H1 (cell line): ENCODE measurements around the gene OR2A25. TPM values are rescaled to one million over a fixed set of nuclear protein-coding genes. Genes with fewer than 3 reads are reported as not detected.

Source experiments
- CTCF ChIA-PET: fragments of 300-600 bp; sonication (Branson Sonifier 250); formaldehyde crosslinking; loops from one replicate; lab custom pipeline; 2021; ENCODE audit not compliant: partially characterized antibody; lab: Charles Lee
- POLR2A ChIA-PET: fragments of 300-600 bp; sonication (Branson Sonifier 250); formaldehyde crosslinking; loops from one replicate; lab custom pipeline; 2021; ENCODE audit warnings: inconsistent platforms; ENCODE audit not compliant: partially characterized antibody; lab: Charles Lee
- DNase-seq, 2 experiments: peaks; one replicate each; pipeline versions ENCODE4 v3.0.0 to v3.0.0-alpha.2; 2010 to 2022; ENCODE audit warnings: low spot score in 2 of 2, low read depth in 1 of 2, mixed read lengths in 1 of 2
- FAIRE-seq: peaks from 2 replicates; lab custom pipeline; 2011; peaks lifted over from hg19 to GRCh38; lab: Jason Lieb, UNC
- H2AFZ ChIP-seq: 2 replicates; pipeline ENCODE4 v1.8.1; 2012; ENCODE audit warnings: low read length, inconsistent platforms
- H2AK5ac ChIP-seq: 2 replicates; pipeline ENCODE4 v1.6.1; 2013; ENCODE audit warnings: low read depth, low read length
- H2BK120ac ChIP-seq: replicated peaks from 2 replicates; pipeline ENCODE3; 2013; ENCODE audit warnings: low read depth, low read length, inconsistent platforms
- H2BK12ac ChIP-seq: 2 replicates; pipeline ENCODE4 v1.6.1; 2013; ENCODE audit warnings: low read depth, low read length
- H2BK15ac ChIP-seq: 2 replicates; pipeline ENCODE4 v1.6.1; 2013; ENCODE audit warnings: low read length
- H2BK20ac ChIP-seq: 2 replicates; pipeline ENCODE4 v1.6.1; 2013; ENCODE audit warnings: low read length
- H2BK5ac ChIP-seq: 2 replicates; pipeline ENCODE4 v1.6.1; 2013; ENCODE audit warnings: low read depth, low read length
- H3K14ac ChIP-seq: 2 replicates; pipeline ENCODE4 v1.6.1; 2013; ENCODE audit warnings: inconsistent platforms; ENCODE audit not compliant: insufficient read length
- H3K18ac ChIP-seq: 2 replicates; pipeline ENCODE4 v1.6.1; 2013; ENCODE audit warnings: low read length; ENCODE audit errors: extremely low read depth
- H3K23ac ChIP-seq: 2 replicates; pipeline ENCODE4 v1.6.1; 2013; ENCODE audit warnings: inconsistent platforms; ENCODE audit not compliant: insufficient read length
- H3K23me2 ChIP-seq: 2 replicates; pipeline ENCODE4 v1.6.1; 2013; ENCODE audit warnings: low read depth, low read length
- H3K27ac ChIP-seq: 2 replicates; pipeline ENCODE4 v1.6.1; 2011; ENCODE audit warnings: low read depth, low read length, inconsistent platforms
- H3K27me3 ChIP-seq, 4 experiments: replicated peaks in 1 of 4; 1 replicate in 1 of 4; 2 replicates in 3 of 4; pipeline versions ENCODE4 v1.6.1 to v1.8.1; 2011 to 2013; ENCODE audit warnings: low read length in 3 of 4, mild to moderate bottlenecking in 3 of 4, inconsistent platforms in 2 of 4, mixed read lengths in 2 of 4, moderate library complexity in 1 of 4; ENCODE audit not compliant: control insufficient read depth in 3 of 4, insufficient read depth in 3 of 4; ENCODE audit errors: extremely low read depth in 1 of 4
- H3K36me3 ChIP-seq, 4 experiments: 2 replicates each; pipeline versions ENCODE4 v1.6.1 to v1.8.1; 2011 to 2013; ENCODE audit warnings: mild to moderate bottlenecking in 4 of 4, low read length in 3 of 4, moderate library complexity in 2 of 4, control low read depth in 1 of 4, inconsistent platforms in 1 of 4; ENCODE audit not compliant: insufficient read depth in 4 of 4, control insufficient read depth in 2 of 4
- H3K4ac ChIP-seq: replicated peaks from 2 replicates; pipeline ENCODE3; 2013; ENCODE audit warnings: low read length, low read depth, mixed read lengths, inconsistent platforms; ENCODE audit not compliant: insufficient read length
- H3K4me1 ChIP-seq, 4 experiments: replicated peaks in 1 of 4; 1 replicate in 1 of 4; 2 replicates in 3 of 4; pipeline versions ENCODE4 v1.6.1 to v1.8.1; 2011 to 2013; ENCODE audit warnings: low read length in 3 of 4, inconsistent platforms in 2 of 4, mixed read lengths in 1 of 4; ENCODE audit not compliant: insufficient read depth in 4 of 4, control insufficient read depth in 3 of 4
- H3K4me2 ChIP-seq, 2 experiments: 2 replicates each; pipeline versions ENCODE4 v1.6.1 to v1.8.1; 2011 to 2013; ENCODE audit warnings: low read depth in 2 of 2, low read length in 2 of 2, control low read depth in 1 of 2, inconsistent platforms in 1 of 2, mild to moderate bottlenecking in 1 of 2; ENCODE audit not compliant: insufficient read depth in 1 of 2
- H3K4me3 ChIP-seq, 4 experiments: fragments of 200-600, 300-600 bp in 1 of 4; sonication (generic), shearing (Covaris generic), sonication (Bioruptor Twin) in 1 of 4; 2 replicates each; pipeline versions ENCODE4 v1.5.1 to v1.8.1; 2011 to 2016; ENCODE audit warnings: low read length in 4 of 4, low read depth in 3 of 4, control low read depth in 2 of 4, inconsistent platforms in 2 of 4, mild to moderate bottlenecking in 2 of 4, mixed read lengths in 1 of 4, moderate library complexity in 1 of 4; ENCODE audit not compliant: insufficient read depth in 2 of 4; ENCODE audit errors: extremely low read depth in 1 of 4
- H3K56ac ChIP-seq: replicated peaks from 2 replicates; pipeline ENCODE3; 2013; ENCODE audit warnings: low read depth, mild to moderate bottlenecking, mixed read lengths, low read length, inconsistent platforms; ENCODE audit not compliant: insufficient read length
- H3K79me1 ChIP-seq: 2 replicates; pipeline ENCODE4 v1.6.1; 2013; ENCODE audit warnings: low read depth, low read length, control low read depth
- H3K79me2 ChIP-seq, 2 experiments: 2 replicates each; pipeline versions ENCODE4 v1.6.1 to v1.8.1; 2012 to 2013; ENCODE audit warnings: low read length in 2 of 2, mild to moderate bottlenecking in 2 of 2, inconsistent platforms in 1 of 2; ENCODE audit not compliant: insufficient read depth in 2 of 2, control insufficient read depth in 1 of 2
- H3K9ac ChIP-seq, 4 experiments: replicated peaks in 1 of 4; 1 replicate in 1 of 4; 2 replicates in 3 of 4; pipeline versions ENCODE4 v1.6.1 to v1.8.1; 2011 to 2013; ENCODE audit warnings: low read depth in 3 of 4, low read length in 3 of 4, control low read depth in 2 of 4, mild to moderate bottlenecking in 2 of 4, moderate library complexity in 2 of 4, inconsistent platforms in 1 of 4; ENCODE audit errors: extremely low read depth in 1 of 4
- H3K9me3 ChIP-seq, 2 experiments: 2 replicates each; pipeline versions ENCODE4 v1.6.1 to v1.8.1; 2012 to 2013; ENCODE audit warnings: mild to moderate bottlenecking in 2 of 2, moderate library complexity in 2 of 2, control low read depth in 1 of 2, inconsistent platforms in 1 of 2, low read depth in 1 of 2, low read length in 1 of 2, mixed read lengths in 1 of 2; ENCODE audit not compliant: insufficient read depth in 2 of 2
- H4K20me1 ChIP-seq, 2 experiments: replicated peaks in 1 of 2; 2 replicates each; pipeline versions ENCODE3 to v1.8.1; 2011 to 2013; ENCODE audit warnings: inconsistent platforms in 2 of 2, low read length in 2 of 2, mild to moderate bottlenecking in 1 of 2; ENCODE audit not compliant: insufficient read depth in 2 of 2, control insufficient read depth in 1 of 2
- H4K5ac ChIP-seq: 2 replicates; pipeline ENCODE4 v1.6.1; 2013; ENCODE audit warnings: low read length, low read depth, mixed read lengths, inconsistent platforms; ENCODE audit not compliant: insufficient read length
- H4K8ac ChIP-seq: 2 replicates; pipeline ENCODE4 v1.8.0; 2013; ENCODE audit warnings: mild to moderate bottlenecking, moderate library complexity, low read length, inconsistent platforms; ENCODE audit not compliant: insufficient read depth; ENCODE audit errors: extremely low read depth
- H4K91ac ChIP-seq: replicated peaks from 2 replicates; pipeline ENCODE3; 2013; ENCODE audit warnings: low read length, mixed read lengths, inconsistent platforms; ENCODE audit not compliant: insufficient read length
- ATF2 ChIP-seq: IDR thresholded peaks from 2 replicates; pipeline ENCODE4 v1.6.1; 2012; ENCODE audit warnings: low read length, inconsistent platforms
- CBX8 ChIP-seq: fragments of 300-800, 300-1000 bp; sonication (generic); IDR thresholded peaks from 2 replicates; pipeline ENCODE4 v1.7.1; 2016; ENCODE audit warnings: low read depth, low read length, borderline replicate concordance
- CHD2 ChIP-seq: IDR thresholded peaks from 2 replicates; pipeline ENCODE4 v1.6.1; 2012; ENCODE audit warnings: low read length, improper control_type of control experiment
- GABPA ChIP-seq: IDR thresholded peaks from 2 replicates; pipeline ENCODE4 v1.6.1; 2011; ENCODE audit warnings: mild to moderate bottlenecking, low read length, moderate library complexity, borderline replicate concordance; ENCODE audit not compliant: insufficient read depth
- HDAC2 ChIP-seq, 2 experiments: fragments of 300-600 bp in 1 of 2; sonication (generic) in 1 of 2; IDR thresholded peaks; 2 replicates each; pipeline ENCODE4 v1.6.1; 2011 to 2012; ENCODE audit warnings: low read depth in 2 of 2, low read length in 2 of 2, mild to moderate bottlenecking in 2 of 2, moderate library complexity in 2 of 2, borderline replicate concordance in 1 of 2, inconsistent platforms in 1 of 2
- HDAC6 ChIP-seq: IDR thresholded peaks from one replicate; pipeline ENCODE4 v1.7.1; 2012; ENCODE audit warnings: low read depth, mild to moderate bottlenecking, inconsistent platforms, low read length, moderate library complexity
- KDM1A ChIP-seq: fragments of 200-600, 300-600 bp; sonication (generic); IDR thresholded peaks from 2 replicates; pipeline ENCODE4 v1.7.1; 2016; ENCODE audit warnings: mild to moderate bottlenecking, low read length, borderline replicate concordance
- POLR2A ChIP-seq, 2 experiments: IDR thresholded peaks; 1 replicate in 1 of 2; 2 replicates in 1 of 2; pipeline ENCODE4 v1.6.1; 2011; ENCODE audit warnings: low read depth in 2 of 2, low read length in 2 of 2, mild to moderate bottlenecking in 2 of 2; ENCODE audit errors: control extremely low read depth in 1 of 2
- POU5F1 ChIP-seq: IDR thresholded peaks from 2 replicates; pipeline ENCODE4 v1.6.1; 2011; ENCODE audit warnings: low read depth, mild to moderate bottlenecking, low read length, moderate library complexity
- RBBP5 ChIP-seq: IDR thresholded peaks from 2 replicates; pipeline ENCODE4 v1.7.1; 2012; ENCODE audit warnings: low read depth, mild to moderate bottlenecking, inconsistent platforms, low read length, moderate library complexity, borderline replicate concordance
- RNF2 ChIP-seq: fragments of 200-900, 300-1000 bp; sonication (generic); IDR thresholded peaks from 2 replicates; pipeline ENCODE4 v1.7.1; 2016; ENCODE audit warnings: borderline replicate concordance, low read depth, mild to moderate bottlenecking, antibody characterized with exemption, low read length; ENCODE audit not compliant: poor library complexity, severe bottlenecking; ENCODE audit errors: missing control alignments
- USF2 ChIP-seq: IDR thresholded peaks from 2 replicates; pipeline ENCODE4 v1.6.1; 2011; ENCODE audit warnings: low read length, improper control_type of control experiment
- polyA plus RNA-seq, 7 experiments: library from polyadenylated mRNA; depleted of rRNA in 3 of 7; stranded (reverse) in 5 of 7; unstranded in 2 of 7; fragments of >200 nt in 5 of 7; fragments of 200-250 nt in 2 of 7; gene quantifications; 1 replicate in 5 of 7; 2 replicates in 1 of 7; 4 replicates in 1 of 7; pipeline versions ENCODE4 v1.2.1 to v1.2.3, GENCODE V29; 2011 to 2013; ENCODE audit warnings: missing spikeins in 2 of 7, mixed read lengths in 2 of 7
- total RNA-seq: library from RNA; stranded (reverse); fragmentation: NEBNext Ultra II Directional; extraction: Animal tissue kit (Norgen Biotek cat#: 25700); gene quantifications from 2 replicates; pipeline ENCODE4 v1.2.1, GENCODE V29; 2021

OR2A25 gene
- total and polyA plus RNA-seq, 2 of the 8 experiments (the other 6 are each of a cell fraction or from before 2014, with no cell fraction given) = not detected

GRCh38 chr7:144022169-144022568 lies 47.4 kb upstream of the OR2A25 start:
- no peaks in the 10 kb centered on the region for H4K20me1 ChIP-seq
- no peaks in the 10 kb centered on the region for H3K9me3 ChIP-seq
- no peak overlapping the region for H3K18ac ChIP-seq
- no peak overlapping the region for H3K4me3 ChIP-seq
- H2BK20ac ChIP-seq = no peak overlapping the region
- no peak overlapping the region for H3K9ac ChIP-seq
- H2BK12ac ChIP-seq = no peak overlapping the region
- H4K91ac ChIP-seq = no peak overlapping the region
- no peak overlapping the region for H4K8ac ChIP-seq
- no peak overlapping the region for H2AK5ac ChIP-seq
- H3K23ac ChIP-seq = no peak overlapping the region
- H3K4ac ChIP-seq = no peak overlapping the region
- no peaks in the 10 kb centered on the region for H3K79me2 ChIP-seq
- H2AFZ ChIP-seq = no peak overlapping the region
- no peak overlapping the region for H4K5ac ChIP-seq
- FAIRE-seq (no peak), DNase-seq (no peak)
- no peak overlapping the region for H3K27ac ChIP-seq
- no peaks in the 10 kb centered on the region for H3K36me3 ChIP-seq
- H2BK120ac ChIP-seq = no peak overlapping the region
- no peaks in the 10 kb centered on the region for H3K27me3 ChIP-seq
- H2BK15ac ChIP-seq = no peak overlapping the region
- no peaks in the 10 kb centered on the region for H3K23me2 ChIP-seq
- H2BK5ac ChIP-seq = no peak overlapping the region
- ChIA-PET POLR2A (no interaction called here), CTCF (interaction anchor here (0.8 to 1.4 kb wide), 3 partner anchors 10 to 285 kb away, joined by 3 read pairs; no protein-coding TSS in a partner anchor)
- H3K4me2 ChIP-seq = no peak overlapping the region
- no peak overlapping the region for H3K56ac ChIP-seq
- H3K79me1 ChIP-seq = no peaks in the 10 kb centered on the region
- H3K4me1 ChIP-seq = no peaks in the 10 kb centered on the region; a peak in 1 of 7 replicates
- H3K14ac ChIP-seq = no peak overlapping the region
- no peak for TF ChIP-seq KDM1A
- no peak for TF ChIP-seq HDAC6
- no peak for TF ChIP-seq USF2
- TF ChIP-seq POU5F1 = no peak
- no peak for TF ChIP-seq HDAC2 (IDR thresholded peaks at IDR 0.05; ENCODE audit: borderline replicate concordance in 1 of 2, low read depth in 2 of 2, low read length in 2 of 2)
- TF ChIP-seq RNF2 = no peak
- no peak for TF ChIP-seq CHD2
- TF ChIP-seq POLR2A (IDR thresholded peaks at IDR 0.05; ENCODE audit: control extremely low read depth in 1 of 2, low read depth in 2 of 2, low read length in 2 of 2) = no peak
- no peak for TF ChIP-seq ATF2
- TF ChIP-seq CBX8 = no peak
- no peak for TF ChIP-seq RBBP5
- TF ChIP-seq GABPA = no peak
